Keratinocyte (primary cell): Measurements from ENCODE around the gene TACC2. TPM values are rescaled to one million over a fixed set of nuclear protein-coding genes. Genes with fewer than 3 reads are reported as not detected.

Source experiments
- DNase-seq: peaks from one replicate; pipeline ENCODE4 v3.0.0-alpha.2; 2011; ENCODE audit warnings: low read depth, missing footprints, low spot score
- FAIRE-seq: peaks from 2 replicates; lab custom pipeline; 2011; peaks lifted over from hg19 to GRCh38; lab: Jason Lieb, UNC
- H2AFZ ChIP-seq: 2 replicates; pipeline ENCODE4 v1.6.0; 2012; ENCODE audit warnings: low read length, control low read depth, inconsistent platforms; ENCODE audit not compliant: control insufficient read depth
- H3K27ac ChIP-seq: 2 replicates; pipeline ENCODE4 v1.5.1; 2011; ENCODE audit warnings: low read length; ENCODE audit not compliant: control insufficient read depth, insufficient read depth
- H3K27me3 ChIP-seq: 3 replicates; pipeline ENCODE4 v1.6.0; 2011; ENCODE audit warnings: low read length; ENCODE audit not compliant: control insufficient read depth, insufficient read depth; ENCODE audit errors: extremely low read depth
- H3K36me3 ChIP-seq, 2 experiments: 2 replicates in 1 of 2; 3 replicates in 1 of 2; pipeline ENCODE4 v1.5.1; 2011; ENCODE audit warnings: low read length in 2 of 2, mild to moderate bottlenecking in 1 of 2; ENCODE audit not compliant: control insufficient read depth in 2 of 2, insufficient read depth in 2 of 2; ENCODE audit errors: extremely low read depth in 1 of 2
- H3K4me1 ChIP-seq: 3 replicates; pipeline ENCODE4 v1.5.1; 2011; ENCODE audit warnings: low read length; ENCODE audit not compliant: control insufficient read depth, insufficient read depth; ENCODE audit errors: extremely low read depth
- H3K4me2 ChIP-seq: 3 replicates; pipeline ENCODE4 v1.6.0; 2011; ENCODE audit warnings: low read depth, low read length; ENCODE audit not compliant: control insufficient read depth, insufficient read depth; ENCODE audit errors: extremely low read depth
- H3K4me3 ChIP-seq, 3 experiments: fragments of 200-600 bp in 1 of 3; sonication (generic) in 1 of 3; 2 replicates in 2 of 3; 3 replicates in 1 of 3; pipeline ENCODE4 v1.5.1; 2011 to 2016; ENCODE audit warnings: low read length in 3 of 3, mild to moderate bottlenecking in 3 of 3, control low read depth in 2 of 3, inconsistent platforms in 1 of 3, low read depth in 1 of 3, mixed read lengths in 1 of 3, mixed run types in 1 of 3, moderate library complexity in 1 of 3; ENCODE audit not compliant: control insufficient read depth in 2 of 3, insufficient read depth in 2 of 3; ENCODE audit errors: extremely low read depth in 1 of 3
- H3K79me2 ChIP-seq: 2 replicates; pipeline ENCODE4 v1.6.0; 2012; ENCODE audit warnings: low read length; ENCODE audit not compliant: control insufficient read depth, insufficient read depth
- H3K9ac ChIP-seq: 3 replicates; pipeline ENCODE4 v1.6.0; 2011; ENCODE audit warnings: low read length; ENCODE audit not compliant: control insufficient read depth, insufficient read depth; ENCODE audit errors: extremely low read depth
- H3K9me1 ChIP-seq: 3 replicates; pipeline ENCODE4 v1.6.0; 2011; ENCODE audit warnings: low read length; ENCODE audit not compliant: control insufficient read depth, insufficient read depth; ENCODE audit errors: extremely low read depth
- H3K9me3 ChIP-seq: 2 replicates; pipeline ENCODE4 v1.5.1; 2012; ENCODE audit warnings: low read depth, low read length; ENCODE audit not compliant: control insufficient read depth
- H4K20me1 ChIP-seq: 3 replicates; pipeline ENCODE4 v1.6.0; 2011; ENCODE audit warnings: low read length; ENCODE audit not compliant: control insufficient read depth, insufficient read depth; ENCODE audit errors: extremely low read depth
- CTCF ChIP-seq, 3 experiments: IDR thresholded peaks in 1 of 3; conservative IDR thresholded peaks in 1 of 3; optimal IDR thresholded peaks in 1 of 3; 2 replicates in 2 of 3; 3 replicates in 1 of 3; pipeline versions ENCODE3 to v1.5.1; 2011; ENCODE audit warnings: low read length in 3 of 3, mild to moderate bottlenecking in 3 of 3, moderate library complexity in 2 of 3, control low read depth in 1 of 3, inconsistent platforms in 1 of 3; ENCODE audit not compliant: insufficient read depth in 2 of 3; ENCODE audit errors: extremely low read depth in 1 of 3
- EZH2 ChIP-seq: IDR thresholded peaks from one replicate; pipeline ENCODE4 v1.6.1; 2012; ENCODE audit warnings: inconsistent platforms, mild to moderate bottlenecking, low read length, moderate library complexity
- dilution Hi-C: fragments of 300-500 bp; cut with MboI; formaldehyde crosslinking; loops from one replicate; pipeline ENCODE4 v1.7.0; 2020; ENCODE audit warnings: low sequenced_read_pairs; ENCODE audit not compliant: extremely low pct_ligation_motif_present
- polyA plus RNA-seq, 5 experiments: library from polyadenylated mRNA; depleted of rRNA in 3 of 5; stranded (reverse) in 3 of 5; stranded (forward) in 1 of 5; unstranded in 1 of 5; fragments of >200 nt; gene quantifications; 1 replicate in 1 of 5; 2 replicates in 3 of 5; 3 replicates in 1 of 5; pipeline versions ENCODE4 v1.2.1 to v1.2.3, GENCODE V29; 2011 to 2012; ENCODE audit warnings: missing spikeins in 2 of 5, low read depth in 1 of 5, low replicate concordance in 1 of 5

TACC2 gene
- polyA plus RNA-seq, 1 donor (not counting 4 experiments of a cell fraction or from before 2014, with no cell fraction given) = 12.8 TPM

GRCh38 chr10:122277526-122278136 lies 288.7 kb downstream of the TACC2 start:
- Histone ChIP-seq H3K9ac (no peak overlapping the region), H3K4me3 (no peak overlapping the region), H3K36me3 (no peaks in the 10 kb centered on the region), H2AFZ (no peak overlapping the region), H3K9me3 (no peaks in the 10 kb centered on the region), H3K9me1 (no peaks in the 10 kb centered on the region), H3K27ac (no peak overlapping the region), H3K4me1 (peaks cover 24% of the 10 kb centered on the region), H4K20me1 (no peaks in the 10 kb centered on the region), H3K79me2 (no peaks in the 10 kb centered on the region), H3K27me3 (no peaks in the 10 kb centered on the region), H3K4me2 (no peak overlapping the region)
- DNase-seq = no peak
- dilution Hi-C loops = no loop called here
- no peak for FAIRE-seq
- TF ChIP-seq CTCF (optimal IDR thresholded peaks at IDR 0.05 in 1 of 3, IDR thresholded peaks at IDR 0.05 in 1 of 3, conservative IDR thresholded peaks at IDR 0.05 in 1 of 3; ENCODE audit: extremely low read depth in 1 of 3, insufficient read depth in 2 of 3, low read length in 3 of 3) (no peak), EZH2 (no peak)

- TF ChIP-seq CTCF (optimal IDR thresholded peaks at IDR 0.05 in 1 of 3, IDR thresholded peaks at IDR 0.05 in 1 of 3, conservative IDR thresholded peaks at IDR 0.05 in 1 of 3; ENCODE audit: extremely low read depth in 1 of 3, insufficient read depth in 2 of 3, low read length in 3 of 3) (peak; percentile 89 to 99 (median 98)), EZH2 (no peak)
- Histone ChIP-seq H2AFZ (no peak overlapping the region), H3K9me1 (no peaks in the 10 kb centered on the region), H3K4me3 (no peak overlapping the region), H3K36me3 (no peaks in the 10 kb centered on the region), H3K27me3 (no peaks in the 10 kb centered on the region), H3K79me2 (no peaks in the 10 kb centered on the region), H4K20me1 (no peaks in the 10 kb centered on the region), H3K4me1 (peaks cover 24% of the 10 kb centered on the region), H3K27ac (no peak overlapping the region), H3K9me3 (no peaks in the 10 kb centered on the region), H3K4me2 (no peak overlapping the region), H3K9ac (no peak overlapping the region)
- FAIRE-seq = peak; percentile 99
- dilution Hi-C loops = no loop called here
- DNase-seq = no peak
Observed at GRCh38 chr10:122279725-122280141, 290.8 kb downstream of the TACC2 start.
